ENCODE measurements around the gene LRRC75A.

GRCh38 chr17:16483021-16483645 lies 8.9 kb downstream of the LRRC75A start:
- no peak for TF ChIP-seq SIN3A (IDR thresholded peaks at IDR 0.05; ENCODE audit: borderline replicate concordance, insufficient read depth, low read depth, low read length)
- TF ChIP-seq, protein P1, sequence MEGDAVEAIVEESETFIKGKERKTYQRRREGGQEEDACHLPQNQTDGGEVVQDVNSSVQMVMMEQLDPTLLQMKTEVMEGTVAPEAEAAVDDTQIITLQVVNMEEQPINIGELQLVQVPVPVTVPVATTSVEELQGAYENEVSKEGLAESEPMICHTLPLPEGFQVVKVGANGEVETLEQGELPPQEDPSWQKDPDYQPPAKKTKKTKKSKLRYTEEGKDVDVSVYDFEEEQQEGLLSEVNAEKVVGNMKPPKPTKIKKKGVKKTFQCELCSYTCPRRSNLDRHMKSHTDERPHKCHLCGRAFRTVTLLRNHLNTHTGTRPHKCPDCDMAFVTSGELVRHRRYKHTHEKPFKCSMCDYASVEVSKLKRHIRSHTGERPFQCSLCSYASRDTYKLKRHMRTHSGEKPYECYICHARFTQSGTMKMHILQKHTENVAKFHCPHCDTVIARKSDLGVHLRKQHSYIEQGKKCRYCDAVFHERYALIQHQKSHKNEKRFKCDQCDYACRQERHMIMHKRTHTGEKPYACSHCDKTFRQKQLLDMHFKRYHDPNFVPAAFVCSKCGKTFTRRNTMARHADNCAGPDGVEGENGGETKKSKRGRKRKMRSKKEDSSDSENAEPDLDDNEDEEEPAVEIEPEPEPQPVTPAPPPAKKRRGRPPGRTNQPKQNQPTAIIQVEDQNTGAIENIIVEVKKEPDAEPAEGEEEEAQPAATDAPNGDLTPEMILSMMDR (IDR thresholded peaks at IDR 0.05) = no peak
- TF ChIP-seq REST (IDR thresholded peaks at IDR 0.05; ENCODE audit: insufficient read depth in 1 of 2, low read depth in 2 of 2, low read length in 1 of 2) = no peak
- TF ChIP-seq POLR2AphosphoS5 (IDR thresholded peaks at IDR 0.05; ENCODE audit: low read depth, low read length) = no peak
- TF ChIP-seq TCF7L2 (IDR thresholded peaks at IDR 0.05; ENCODE audit: low read depth, low read length) = no peak

Data from Panc1 (cell line).